ENCODE results near the gene CASZ1. TPM values are rescaled to one million over a fixed set of nuclear protein-coding genes. Genes with fewer than 3 reads are reported as not detected.

CASZ1 gene
- polyA plus RNA-seq, 4 donors = 14.1 to 24.5 (median 19.9) TPM

GRCh38 chr1:10776190-10776905 lies 20.1 kb downstream of the CASZ1 start:
- DNase-seq (ENCODE audit: low read depth in 4 of 4, low spot score in 3 of 4) = no peak

GRCh38 chr1:10775763-10776162 lies 20.7 kb downstream of the CASZ1 start:
- DNase-seq (ENCODE audit: low read depth in 4 of 4, low spot score in 3 of 4) = no peak

GRCh38 chr1:10774615-10775310 lies 21.7 kb downstream of the CASZ1 start:
- no peak for DNase-seq (ENCODE audit: low read depth in 4 of 4, low spot score in 3 of 4)

- DNase-seq (ENCODE audit: low read depth in 4 of 4, low spot score in 3 of 4) = no peak
Observed at GRCh38 chr1:10773851-10774614, 22.4 kb downstream of the CASZ1 start.

- no peak for DNase-seq (ENCODE audit: low read depth in 4 of 4, low spot score in 3 of 4)
Observed at GRCh38 chr1:10773376-10773775, 23.1 kb downstream of the CASZ1 start.

GRCh38 chr1:10772711-10773110 lies 23.7 kb downstream of the CASZ1 start:
- DNase-seq (ENCODE audit: low read depth in 4 of 4, low spot score in 3 of 4) = no peak

GRCh38 chr1:10771789-10772188 lies 24.7 kb downstream of the CASZ1 start:
- DNase-seq (ENCODE audit: low read depth in 4 of 4, low spot score in 3 of 4) = no peak

GRCh38 chr1:10768552-10768951 lies 27.9 kb downstream of the CASZ1 start:
- DNase-seq (ENCODE audit: low read depth in 4 of 4, low spot score in 3 of 4) = no peak

GRCh38 chr1:10767282-10767681 lies 29.2 kb downstream of the CASZ1 start:
- no peak for DNase-seq (ENCODE audit: low read depth in 4 of 4, low spot score in 3 of 4)

GRCh38 chr1:10765734-10766478 lies 30.5 kb downstream of the CASZ1 start:
- DNase-seq (ENCODE audit: low read depth in 4 of 4, low spot score in 3 of 4) = no peak

- DNase-seq (ENCODE audit: low read depth in 4 of 4, low spot score in 3 of 4) = no peak
Observed at GRCh38 chr1:10765304-10765703, 31.1 kb downstream of the CASZ1 start.

GRCh38 chr1:10764296-10764798 lies 32.1 kb downstream of the CASZ1 start:
- no peak for DNase-seq (ENCODE audit: low read depth in 4 of 4, low spot score in 3 of 4)

- no peak for DNase-seq (ENCODE audit: low read depth in 4 of 4, low spot score in 3 of 4)
Observed at GRCh38 chr1:10762875-10763274, 33.6 kb downstream of the CASZ1 start.

GRCh38 chr1:10762153-10762523 lies 34.3 kb downstream of the CASZ1 start:
- no peak for DNase-seq (ENCODE audit: low read depth in 4 of 4, low spot score in 3 of 4)

GRCh38 chr1:10761503-10762152 lies 34.8 kb downstream of the CASZ1 start:
- no peak for DNase-seq (ENCODE audit: low read depth in 4 of 4, low spot score in 3 of 4)

GRCh38 chr1:10760566-10761502 lies 35.6 kb downstream of the CASZ1 start:
- no peak for DNase-seq (ENCODE audit: low read depth in 4 of 4, low spot score in 3 of 4)

GRCh38 chr1:10759413-10760200 lies 36.8 kb downstream of the CASZ1 start:
- DNase-seq (ENCODE audit: low read depth in 4 of 4, low spot score in 3 of 4) = no peak

GRCh38 chr1:10756842-10757241 lies 39.6 kb downstream of the CASZ1 start:
- no peak for DNase-seq (ENCODE audit: low read depth in 4 of 4, low spot score in 3 of 4)
